Right lobe of liver (tissue), 4 donors: ENCODE data around the gene GABRG3.

Experiments used
- CTCF ChIP-seq, 4 donors: fragments of 200-600 bp in 3 of 4; fragments of 450-650 bp in 1 of 4; IDR thresholded peaks; one replicate each; pipeline versions ENCODE4 v1.5.1 to v1.8.0; 2016 to 2022; ENCODE audit warnings: antibody characterized with exemption in 4 of 4, mild to moderate bottlenecking in 2 of 4
- POLR2A ChIP-seq: fragments of 450-650 bp; IDR thresholded peaks from one replicate; pipeline ENCODE4 v1.6.1; 2017; ENCODE audit warnings: antibody characterized with exemption, mild to moderate bottlenecking
- donor health status: DM: no; HTN: no; CAD: no.
- donor health status: DM: no; HTN: no; CAD: no.
- donor health status: DM: no; HTN: yes; CAD: no.

DNA sequence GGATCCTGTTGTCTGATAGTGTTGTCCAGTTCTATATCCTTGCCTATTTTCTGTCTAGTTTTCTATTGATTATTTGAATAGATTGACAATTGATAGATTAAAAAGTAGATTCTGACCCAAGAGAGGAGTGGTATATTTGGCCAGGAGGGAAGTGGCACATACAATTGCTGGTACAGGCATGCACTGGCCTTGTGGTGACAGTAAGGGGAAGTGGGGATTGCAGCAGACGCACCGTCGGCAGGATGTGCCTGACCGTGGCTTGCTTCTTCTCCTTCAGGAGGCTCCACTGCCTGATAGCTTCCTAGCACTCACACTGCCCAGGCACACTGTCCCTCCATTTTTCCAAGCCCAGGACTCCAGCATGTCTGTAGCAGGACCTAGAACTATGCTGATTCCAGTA, 10.5 kb downstream of the GABRG3 start:
- TF ChIP-seq CTCF (IDR thresholded peaks at IDR 0.05) (no peak), POLR2A (no peak)
